HEK293 (cell line): ENCODE results near the gene ABHD4.
"Not testable (repeated sequence)": the region's sequence is repeated elsewhere in the genome, so short reads cannot be mapped to it uniquely, and the experiment has no call there.

ENCODE experiments used
- CTCF ChIA-PET: fragments of 350-600 bp; formaldehyde crosslinking; extraction: SDS; loops from one replicate; lab custom pipeline; 2021; ENCODE audit warnings: antibody characterized with exemption; lab: Yijun Ruan, JAX
- POLR2A ChIA-PET: fragments of 300-600 bp; formaldehyde crosslinking; extraction: SDS; loops from one replicate; lab custom pipeline; 2020; ENCODE audit warnings: antibody characterized with exemption, inconsistent platforms; lab: Yijun Ruan, JAX
- H3K27ac ChIP-seq: fragments of 200-500 bp; sonication (Bioruptor generic); 2 replicates; pipeline ENCODE4 v1.5.1; 2014; ENCODE audit warnings: low read depth, low read length, control low read depth, inconsistent platforms; ENCODE audit errors: extremely low read depth
- H3K36me3 ChIP-seq, 2 experiments: fragments of 200-500 bp in 1 of 2; sonication (Bioruptor generic) in 1 of 2; 1 replicate in 1 of 2; 2 replicates in 1 of 2; pipeline ENCODE4 v1.5.1; 2014 to 2017; ENCODE audit warnings: inconsistent platforms in 2 of 2, low read length in 2 of 2; ENCODE audit not compliant: control insufficient read depth in 2 of 2, insufficient read depth in 1 of 2
- H3K4me1 ChIP-seq: fragments of 200-500 bp; sonication (Bioruptor generic); 2 replicates; pipeline ENCODE4 v1.5.1; 2014; ENCODE audit warnings: mild to moderate bottlenecking, low read length, inconsistent platforms; ENCODE audit not compliant: control insufficient read depth, insufficient read depth
- H3K4me3 ChIP-seq: 2 replicates; pipeline ENCODE4 v1.5.1; 2011; ENCODE audit warnings: low read depth, mild to moderate bottlenecking, control low read depth, low read length, moderate library complexity
- H3K9me3 ChIP-seq: fragments of 200-500 bp; sonication (Bioruptor generic); 2 replicates; pipeline ENCODE4 v1.5.1; 2014; ENCODE audit warnings: low read depth, low read length, inconsistent platforms; ENCODE audit not compliant: control insufficient read depth, insufficient read depth
- ATF2 ChIP-seq: fragments of 450-650 bp; formaldehyde crosslinking; IDR thresholded peaks from 2 replicates; pipeline ENCODE4 v1.5.1; 2016; ENCODE audit warnings: missing biosample characterization, missing genetic modification characterization, low read depth
- GFI1B ChIP-seq: fragments of 450-650 bp; formaldehyde crosslinking; IDR thresholded peaks from 2 replicates; pipeline ENCODE4 v1.5.1; 2016; ENCODE audit warnings: missing biosample characterization, missing genetic modification characterization
- GLIS1 ChIP-seq: fragments of 450-650 bp; formaldehyde crosslinking; IDR thresholded peaks from 2 replicates; pipeline ENCODE4 v1.5.1; 2016; ENCODE audit warnings: missing biosample characterization, missing genetic modification characterization
- KLF10 ChIP-seq: fragments of 450-650 bp; IDR thresholded peaks from 2 replicates; pipeline ENCODE4 v1.5.1; 2018; ENCODE audit warnings: missing biosample characterization, mild to moderate bottlenecking, missing genetic modification characterization
- KLF9 ChIP-seq: fragments of 450-650 bp; formaldehyde crosslinking; IDR thresholded peaks from 2 replicates; pipeline ENCODE4 v1.5.1; 2016; ENCODE audit warnings: missing biosample characterization, missing genetic modification characterization, low read depth
- PRDM1 ChIP-seq: fragments of 450-650 bp; formaldehyde crosslinking; IDR thresholded peaks from 2 replicates; pipeline ENCODE4; 2016; ENCODE audit warnings: missing biosample characterization, missing genetic modification characterization
- PRDM6 ChIP-seq: fragments of 450-650 bp; formaldehyde crosslinking; IDR thresholded peaks from 2 replicates; pipeline ENCODE4 v1.5.1; 2017; ENCODE audit warnings: missing biosample characterization, missing genetic modification characterization
- SP7 ChIP-seq: fragments of 450-650 bp; formaldehyde crosslinking; IDR thresholded peaks from 2 replicates; pipeline ENCODE4 v1.5.1; 2016; ENCODE audit warnings: missing biosample characterization, missing genetic modification characterization
- TCF7L2 ChIP-seq: IDR thresholded peaks from 2 replicates; pipeline ENCODE4 v1.6.1; 2011; ENCODE audit warnings: low read depth, mild to moderate bottlenecking, inconsistent platforms, low read length, moderate library complexity, borderline replicate concordance
- WT1 ChIP-seq: fragments of 450-650 bp; formaldehyde crosslinking; IDR thresholded peaks from 2 replicates; pipeline ENCODE4 v1.5.1; 2016; ENCODE audit warnings: missing biosample characterization, missing genetic modification characterization
- YY1 ChIP-seq: fragments of 450-650 bp; formaldehyde crosslinking; IDR thresholded peaks from 2 replicates; pipeline ENCODE4 v1.5.1; 2018; ENCODE audit warnings: missing biosample characterization, missing genetic modification characterization
- ZNF148 ChIP-seq: fragments of 450-650 bp; formaldehyde crosslinking; IDR thresholded peaks from 2 replicates; pipeline ENCODE4 v1.5.0; 2017; ENCODE audit warnings: missing biosample characterization, missing genetic modification characterization, borderline replicate concordance
- ZNF175 ChIP-seq: fragments of 450-650 bp; formaldehyde crosslinking; IDR thresholded peaks from 2 replicates; pipeline ENCODE4 v1.5.1; 2016; ENCODE audit warnings: missing biosample characterization, missing genetic modification characterization
- ZNF366 ChIP-seq: fragments of 450-650 bp; formaldehyde crosslinking; conservative IDR thresholded peaks from 2 replicates; pipeline ENCODE4 v1.5.1; 2016; ENCODE audit warnings: missing biosample characterization, missing genetic modification characterization
- ZNF48 ChIP-seq: fragments of 450-650 bp; formaldehyde crosslinking; IDR thresholded peaks from 2 replicates; pipeline ENCODE4 v1.5.1; 2016; ENCODE audit warnings: missing biosample characterization, missing genetic modification characterization
- ZNF549 ChIP-seq: fragments of 450-650 bp; IDR thresholded peaks from 2 replicates; pipeline ENCODE4 v1.5.1; 2018; ENCODE audit warnings: missing biosample characterization, missing genetic modification characterization, mild to moderate bottlenecking, inconsistent platforms, moderate library complexity
- ZNF626 ChIP-seq: fragments of 450-650 bp; sonication (Bioruptor Pico); formaldehyde crosslinking; IDR thresholded peaks from 2 replicates; pipeline ENCODE4 v1.5.1; 2018; ENCODE audit warnings: missing biosample characterization, missing genetic modification characterization, inconsistent platforms
- ZNF707 ChIP-seq: fragments of 450-650 bp; formaldehyde crosslinking; IDR thresholded peaks from 2 replicates; pipeline ENCODE4 v1.5.1; 2016; ENCODE audit warnings: missing biosample characterization, missing genetic modification characterization
- ZNF747 ChIP-seq: fragments of 450-650 bp; formaldehyde crosslinking; IDR thresholded peaks from 2 replicates; pipeline ENCODE4 v1.5.1; 2016; ENCODE audit warnings: missing biosample characterization, missing genetic modification characterization
- ZSCAN30 ChIP-seq: fragments of 450-650 bp; IDR thresholded peaks from 2 replicates; pipeline ENCODE4 v1.5.1; 2018; ENCODE audit warnings: missing biosample characterization, mild to moderate bottlenecking, missing genetic modification characterization, moderate library complexity

The ABHD4 gene

DNA sequence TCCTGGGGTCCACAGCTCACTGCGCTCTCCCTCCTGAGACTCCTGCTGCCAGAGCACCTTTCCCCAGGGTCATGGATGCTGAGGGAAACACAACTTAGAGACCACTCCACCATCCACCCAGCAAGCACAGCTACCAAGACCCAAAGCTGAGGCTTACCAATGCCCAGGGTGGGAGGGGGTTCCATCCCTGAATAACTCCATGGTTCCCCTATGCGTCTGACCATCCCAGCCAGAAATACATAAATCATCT, 45.3 kb upstream of the ABHD4 start:
- POLR2A ChIA-PET = interaction anchor here (0.7 kb wide), 1 partner anchor 11 kb away, joined by 3 read pairs; no protein-coding TSS in a partner anchor
- Histone ChIP-seq H3K4me3 (no peak overlapping the region), H3K4me1 (peaks cover 3% of the 10 kb centered on the region; the same call in 1 of the 2 replicates), H3K27ac (no peak overlapping the region), H3K9me3 (no peaks in the 10 kb centered on the region), H3K36me3 (no peaks in the 10 kb centered on the region)
- CTCF ChIA-PET = interaction anchor here (0.6 to 2.1 kb wide), 5 partner anchors 11 to 454 kb away, joined by 3 to 9 read pairs (median 4); partner anchors contain the start of gene RBM23
- no peak for TF ChIP-seq WT1 (tag by site-specific recombination)
- TF ChIP-seq KLF9 = no peak
- no peak for TF ChIP-seq ZNF148
- no peak for TF ChIP-seq PRDM1 (tag by site-specific recombination)
- TF ChIP-seq ZNF747 (tag by site-specific recombination) = no peak
- TF ChIP-seq TCF7L2 = no peak
- no peak for TF ChIP-seq ZNF626 (tag by site-specific recombination)
- TF ChIP-seq KLF10 (tag by site-specific recombination) = no peak
- TF ChIP-seq GFI1B (tag by site-specific recombination) = no peak
- no peak for TF ChIP-seq SP7 (tag by site-specific recombination)
- TF ChIP-seq ZSCAN30 (tag by site-specific recombination) = no peak
- TF ChIP-seq PRDM6 (tag by site-specific recombination) = no peak
- TF ChIP-seq ZNF366 (tag by site-specific recombination) = no peak
- no peak for TF ChIP-seq ATF2 (tag by site-specific recombination)
- no peak for TF ChIP-seq ZNF707 (tag by site-specific recombination)
- TF ChIP-seq ZNF175 = no peak
- TF ChIP-seq ZNF48 (tag by site-specific recombination) = no peak

DNA sequence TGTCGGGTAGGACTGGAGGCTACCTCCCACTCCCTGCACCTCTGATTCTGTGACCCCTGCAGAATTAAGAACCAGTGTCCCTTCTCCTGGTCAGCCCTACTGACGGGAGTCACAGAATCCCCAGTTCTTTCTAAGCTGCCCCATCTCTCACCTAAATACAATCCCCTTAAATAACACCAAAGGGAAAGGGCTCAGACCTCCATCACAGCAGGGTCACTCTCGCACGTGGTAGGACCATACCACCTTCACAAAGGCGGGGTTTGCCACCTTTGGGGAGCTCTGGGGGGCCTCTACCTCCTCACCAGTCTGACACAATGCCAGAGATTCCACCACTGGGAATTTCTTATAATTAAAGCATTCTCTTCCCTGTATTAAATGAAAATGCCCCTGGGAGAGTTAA, 44.7 kb upstream of the ABHD4 start:
- CTCF ChIA-PET = interaction anchor here (1.3 to 4.5 kb wide), 3 partner anchors 12 to 299 kb away, joined by 4 to 48 read pairs (median 9); no protein-coding TSS in a partner anchor
- no peaks in the 10 kb centered on the region for H3K9me3 ChIP-seq
- no peak for TF ChIP-seq ZNF549 (tag by site-specific recombination)
- no peak for TF ChIP-seq GLIS1
- TF ChIP-seq YY1 (tag by site-specific recombination) = no peak
- no peaks in the 10 kb centered on the region for H3K36me3 ChIP-seq
- H3K4me3 ChIP-seq = no peak overlapping the region
- H3K27ac ChIP-seq = no peak overlapping the region
- POLR2A ChIA-PET = no interaction called here
- peaks cover 3% of the 10 kb centered on the region; the same call in 1 of the 2 replicates for H3K4me1 ChIP-seq

- H3K36me3 ChIP-seq, POLR2A ChIA-PET, H3K27ac ChIP-seq, H3K9me3 ChIP-seq, H3K4me1 ChIP-seq, H3K4me3 ChIP-seq: not testable (repeated sequence)
- CTCF ChIA-PET = interaction anchor here (2.1 to 4.5 kb wide), 2 partner anchors 16 to 299 kb away, joined by 9 to 48 read pairs; no protein-coding TSS in a partner anchor
Observed at GRCh38 chr14:22553861-22554497, 44.1 kb upstream of the ABHD4 start.
